HK-2 (cell line): ENCODE data around the gene PAPPA2.
"Not testable (repeated sequence)": the region's sequence is repeated elsewhere in the genome, so short reads cannot be mapped to it uniquely, and the experiment has no call there.

Experiments used
- DNase-seq: peaks from one replicate; pipeline ENCODE4 v3.0.0-alpha.2; 2018; ENCODE audit not compliant: unreplicated experiment

The PAPPA2 gene

GRCh38 chr1:176552217-176552991 lies 89.4 kb downstream of the PAPPA2 start:
- DNase-seq = no peak

GRCh38 chr1:176552999-176553398 lies 90.0 kb downstream of the PAPPA2 start:
- DNase-seq = no peak

GRCh38 chr1:176556288-176556687 lies 93.3 kb downstream of the PAPPA2 start:
- no peak for DNase-seq

GRCh38 chr1:176557543-176558258 lies 94.7 kb downstream of the PAPPA2 start:
- DNase-seq = no peak

- no peak for DNase-seq
Observed at GRCh38 chr1:176558561-176558960, 95.6 kb downstream of the PAPPA2 start.

GRCh38 chr1:176559474-176559873 lies 96.5 kb downstream of the PAPPA2 start:
- no peak for DNase-seq

- peak; percentile 58 for DNase-seq
Observed at GRCh38 chr1:176559878-176560277, 96.9 kb downstream of the PAPPA2 start.

- no peak for DNase-seq
Observed at GRCh38 chr1:176560681-176561080, 97.7 kb downstream of the PAPPA2 start.

- DNase-seq = not testable (repeated sequence)
Observed at GRCh38 chr1:176561761-176562160, 98.8 kb downstream of the PAPPA2 start.

GRCh38 chr1:176566004-176566975 lies 103.3 kb downstream of the PAPPA2 start:
- DNase-seq = no peak

GRCh38 chr1:176567190-176567794 lies 104.3 kb downstream of the PAPPA2 start:
- no peak for DNase-seq

- no peak for DNase-seq
Observed at GRCh38 chr1:176568185-176568584, 105.2 kb downstream of the PAPPA2 start.

GRCh38 chr1:176574756-176575155 lies 111.8 kb downstream of the PAPPA2 start:
- DNase-seq = no peak

GRCh38 chr1:176575991-176576390 lies 113.0 kb downstream of the PAPPA2 start:
- DNase-seq = no peak

GRCh38 chr1:176576670-176577069 lies 113.7 kb downstream of the PAPPA2 start:
- DNase-seq = no peak

GRCh38 chr1:176577646-176578197 lies 114.7 kb downstream of the PAPPA2 start:
- no peak for DNase-seq

- DNase-seq = no peak
Observed at GRCh38 chr1:176579087-176579486, 116.1 kb downstream of the PAPPA2 start.

- no peak for DNase-seq
Observed at GRCh38 chr1:176595217-176595616, 132.2 kb downstream of the PAPPA2 start.

GRCh38 chr1:176601348-176601747 lies 138.4 kb downstream of the PAPPA2 start:
- DNase-seq = no peak

GRCh38 chr1:176602388-176603004 lies 139.5 kb downstream of the PAPPA2 start:
- DNase-seq = no peak

GRCh38 chr1:176603696-176604095 lies 140.7 kb downstream of the PAPPA2 start:
- no peak for DNase-seq
